Stimulated activated CD4-positive, alpha-beta T cell treated with anti-CD3 and anti-CD28 coated beads, TNF-alpha, amount 100 ng/mL, for 4 hours (primary cell): ENCODE measurements around the gene ITGA6.

ENCODE experiments used
- DNase-seq, 3 experiments: peaks; one replicate each; pipeline ENCODE4 v3.0.0-alpha.2; 2020; ENCODE audit warnings: low read depth in 3 of 3

Gene ITGA6

DNA sequence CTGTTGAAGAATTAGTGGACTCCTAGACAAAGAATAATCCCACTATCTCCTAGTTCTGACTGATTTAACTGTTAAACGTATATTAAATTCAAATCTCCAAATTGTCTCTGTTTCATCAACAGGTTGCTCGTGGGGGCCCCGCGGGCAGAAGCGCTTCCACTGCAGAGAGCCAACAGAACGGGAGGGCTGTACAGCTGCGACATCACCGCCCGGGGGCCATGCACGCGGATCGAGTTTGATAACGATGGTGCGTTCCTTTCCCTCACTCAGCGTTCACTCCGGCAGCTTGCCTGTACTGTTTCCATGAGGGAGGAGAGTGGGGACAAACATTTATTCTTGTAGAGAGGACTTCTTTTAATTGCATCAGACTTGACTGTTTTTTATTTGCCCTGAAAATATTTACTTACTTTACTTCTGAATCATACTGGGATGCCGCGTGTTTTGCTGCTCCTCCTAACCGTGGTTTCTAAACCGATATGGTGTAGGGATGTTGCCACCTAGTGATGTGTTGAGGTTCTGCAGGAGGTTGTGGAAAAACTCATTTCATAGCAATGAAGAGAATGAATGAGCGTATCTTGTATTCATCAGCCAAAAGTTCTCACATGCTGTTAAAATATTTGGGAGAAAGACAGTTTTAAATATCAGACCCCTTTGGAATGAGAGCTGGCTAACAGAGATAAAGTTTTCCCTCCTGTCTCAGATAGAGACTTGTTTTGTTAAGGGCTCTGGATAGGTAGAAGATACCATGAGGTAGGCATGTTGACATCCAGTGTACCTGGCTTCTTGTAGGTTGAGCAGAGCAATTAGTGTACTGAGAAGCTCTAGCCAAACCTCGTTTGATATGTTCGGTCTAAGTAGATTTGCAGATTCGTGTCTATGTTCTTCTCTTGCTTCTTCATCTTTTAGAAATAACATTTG is 38.3 kb downstream of the ITGA6 start:
- peak in 2 of 3 experiments; percentile 47 to 66 for DNase-seq

DNA sequence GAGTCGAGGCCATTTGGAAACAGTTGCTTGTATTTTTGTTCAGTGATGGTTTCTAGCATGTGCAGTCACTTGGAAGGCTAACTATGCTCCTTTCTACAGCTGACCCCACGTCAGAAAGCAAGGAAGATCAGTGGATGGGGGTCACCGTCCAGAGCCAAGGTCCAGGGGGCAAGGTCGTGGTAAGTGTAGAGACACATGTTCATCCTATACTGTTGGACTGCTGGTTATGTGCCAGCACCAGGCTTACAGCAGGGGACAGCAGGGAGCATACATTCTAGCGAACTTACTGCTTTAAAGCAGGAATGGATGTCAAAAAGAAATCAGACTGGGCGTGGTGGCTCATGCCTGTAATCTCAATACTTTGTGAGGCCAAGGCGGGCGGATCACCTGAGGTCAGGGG is 40.0 kb downstream of the ITGA6 start:
- DNase-seq, result no peak

DNA sequence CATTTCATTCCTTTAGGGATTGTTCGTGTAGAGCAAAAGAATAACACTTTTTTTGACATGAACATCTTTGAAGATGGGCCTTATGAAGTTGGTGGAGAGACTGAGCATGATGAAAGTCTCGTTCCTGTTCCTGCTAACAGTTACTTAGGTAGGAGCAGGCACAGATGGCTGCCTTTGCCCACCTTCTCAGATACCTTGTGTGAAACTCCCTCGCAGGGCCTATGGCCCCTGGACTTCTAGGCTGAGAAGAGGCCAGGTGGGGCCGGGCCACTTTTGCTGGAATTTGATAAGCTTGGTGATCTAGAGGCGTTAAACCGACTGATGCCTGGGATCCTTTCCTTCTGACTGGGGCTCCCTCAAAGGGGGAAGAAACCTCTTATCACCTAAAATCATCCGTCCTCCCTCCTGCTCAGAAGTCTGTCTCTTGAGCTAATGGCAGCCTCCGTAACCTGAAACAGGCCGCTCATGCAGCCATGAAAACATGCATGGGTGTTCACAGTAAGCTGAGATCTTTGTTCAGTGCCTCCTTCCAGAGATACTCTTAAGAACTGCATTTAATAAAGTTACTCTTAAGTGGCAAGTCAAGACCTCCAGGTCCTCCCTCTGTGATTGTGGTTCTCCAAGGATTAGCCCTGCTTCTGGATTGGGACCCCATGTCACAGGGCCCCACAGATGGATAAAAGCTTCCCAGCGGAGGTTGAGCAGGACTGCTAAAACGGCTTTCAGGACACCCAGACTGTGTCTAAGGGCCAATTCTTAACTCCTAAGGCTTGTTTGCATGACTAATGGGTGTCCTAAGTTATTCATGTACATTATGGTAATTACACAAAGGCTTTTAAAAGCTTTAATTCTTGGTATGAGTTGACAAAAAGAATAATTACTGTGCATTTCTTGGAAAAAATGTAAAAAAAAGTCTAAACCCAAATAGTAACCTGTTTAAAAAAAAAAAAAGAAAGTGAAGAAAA is 43.9 kb downstream of the ITGA6 start:
- no peak for DNase-seq

DNA sequence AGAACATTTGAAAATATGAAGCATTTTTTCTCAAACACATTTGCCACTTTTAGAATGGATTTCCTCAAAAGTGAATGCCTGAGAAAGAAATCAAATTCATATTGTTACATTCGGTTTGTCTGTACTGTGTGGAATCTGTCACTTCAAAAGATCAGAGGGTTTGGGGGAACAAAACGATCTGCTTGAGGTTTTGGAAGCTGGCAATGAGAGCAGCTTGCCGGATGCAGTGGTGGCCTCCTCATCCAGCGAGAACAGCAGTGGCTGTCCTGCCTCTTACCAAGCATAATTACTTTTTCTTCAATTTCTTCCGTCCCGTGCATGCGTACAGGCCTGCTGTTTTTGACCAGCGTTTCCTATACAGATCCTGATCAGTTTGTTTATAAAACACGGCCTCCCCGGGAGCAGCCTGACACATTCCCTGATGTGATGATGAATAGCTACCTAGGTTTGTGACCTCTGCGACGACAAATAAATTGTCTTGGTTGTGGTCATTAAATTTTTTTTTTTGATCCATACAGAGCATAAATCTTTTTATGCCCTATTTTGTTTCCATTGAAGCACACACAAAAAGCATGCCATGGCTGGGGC is 45.2 kb downstream of the ITGA6 start:
- no peak for DNase-seq

DNA sequence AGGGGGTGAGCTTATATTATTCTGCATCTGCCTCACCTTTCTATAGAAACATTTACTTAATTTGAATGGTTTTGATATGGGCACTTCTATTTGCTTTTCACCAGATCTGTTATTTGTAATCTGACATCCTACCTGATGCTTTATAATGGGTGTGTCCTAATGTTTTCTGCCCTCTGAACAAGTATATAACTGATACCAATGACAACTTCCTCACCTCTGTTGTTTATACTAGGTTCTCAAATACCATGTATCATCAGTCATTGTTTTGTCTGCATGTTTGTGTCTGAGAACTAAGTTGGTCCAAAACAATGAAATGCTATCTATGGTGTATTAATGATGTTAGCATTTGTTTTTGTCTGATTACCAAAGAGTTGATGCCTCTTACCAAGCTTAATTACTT is 45.8 kb downstream of the ITGA6 start:
- no peak for DNase-seq

DNA sequence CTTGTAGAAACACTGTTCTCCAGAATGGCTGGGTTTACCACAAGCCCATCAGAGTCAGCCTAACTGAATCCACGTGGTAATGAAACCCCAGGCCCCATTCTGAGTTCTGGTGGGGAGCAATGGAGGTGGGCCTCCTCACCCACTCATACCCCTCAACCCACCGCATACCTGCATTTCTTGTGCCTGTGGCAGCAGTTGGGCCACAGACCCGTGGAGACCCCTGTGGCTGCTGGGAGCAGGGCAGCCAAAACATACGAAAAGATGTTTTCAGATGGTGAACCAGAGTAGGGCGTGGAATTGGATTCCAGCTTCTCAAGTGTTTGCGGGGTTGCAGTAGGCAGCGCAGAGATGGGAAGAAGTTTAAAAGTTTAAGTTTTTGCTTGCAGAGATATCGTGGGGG is 51.0 kb downstream of the ITGA6 start:
- no peak for DNase-seq

DNA sequence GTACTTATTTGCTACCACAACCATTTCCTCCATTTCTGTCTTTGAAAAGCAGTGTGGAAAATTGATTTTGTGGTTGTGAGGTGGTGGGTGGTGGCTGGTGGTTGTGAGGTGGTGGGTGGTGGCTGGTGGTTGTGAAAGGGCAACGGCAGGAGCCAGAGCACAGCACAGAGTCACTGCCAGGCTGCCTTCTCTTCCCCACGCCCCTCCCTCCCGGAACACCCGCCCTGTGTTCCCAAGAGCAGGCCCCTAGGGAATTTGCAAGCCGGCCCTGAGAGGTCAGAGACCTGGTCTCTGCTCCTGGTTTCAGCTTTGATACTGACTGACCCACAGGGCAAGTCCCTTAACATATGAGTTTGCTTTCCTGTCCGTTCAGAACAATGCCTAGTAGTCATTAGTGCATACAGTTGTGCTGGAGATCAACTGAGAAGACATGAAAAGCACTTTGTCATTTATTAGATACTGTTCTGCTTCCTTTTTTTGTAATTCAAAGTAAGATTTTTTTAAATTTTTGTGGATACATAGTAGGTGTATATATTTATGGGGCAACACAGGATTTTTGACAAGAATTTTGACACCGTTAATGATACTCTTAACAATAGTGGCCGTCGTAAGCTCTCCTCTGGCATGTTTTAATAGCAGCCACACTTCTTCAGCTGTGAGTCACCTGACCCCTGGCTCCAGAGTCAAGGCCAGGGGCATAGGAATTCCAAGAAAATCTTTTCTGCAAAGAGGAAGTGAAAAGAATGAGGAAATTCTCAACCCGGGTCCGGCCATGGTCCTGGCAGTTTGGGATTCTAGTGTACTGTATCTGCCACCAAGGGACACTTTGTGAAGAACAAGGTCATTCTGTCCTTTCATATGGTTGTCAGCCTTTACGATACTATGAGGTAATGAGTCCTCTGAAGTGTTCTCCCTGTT is 53.2 kb downstream of the ITGA6 start:
- DNase-seq, result no peak

DNA sequence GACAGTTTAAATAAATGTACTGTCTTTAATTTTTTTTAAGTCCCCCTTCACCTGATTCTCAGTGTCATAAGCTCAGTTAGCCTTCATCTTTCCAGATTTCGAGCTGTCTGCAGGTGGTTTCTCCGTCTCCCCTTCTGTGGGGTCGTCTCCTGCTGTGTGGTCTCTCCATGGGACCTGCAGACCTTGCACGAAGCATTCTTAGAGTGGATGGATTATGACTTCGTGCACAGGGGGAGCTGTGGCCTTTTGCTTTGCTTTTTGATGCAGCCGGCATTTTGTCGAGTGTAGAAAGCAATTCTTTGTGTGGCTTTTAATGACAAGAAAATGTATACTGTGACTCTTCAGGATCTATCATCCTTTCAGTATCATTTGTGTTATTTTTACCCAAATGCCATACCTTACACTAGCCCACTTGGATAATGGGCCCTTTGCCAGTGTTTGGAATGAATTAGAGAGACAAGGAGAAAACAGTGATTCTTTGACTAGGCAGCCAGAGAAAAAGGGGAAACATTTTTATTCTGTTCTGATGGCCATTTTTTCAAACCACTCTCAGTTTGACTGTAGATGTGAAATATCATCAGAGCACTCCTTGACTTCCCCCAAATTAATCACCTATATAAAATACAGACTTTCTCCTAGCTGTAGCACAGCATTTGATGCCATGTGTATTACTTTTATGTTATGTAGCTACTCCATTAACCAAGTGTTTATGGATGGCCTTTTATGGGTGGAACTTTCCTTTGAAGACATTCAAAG is 54.3 kb downstream of the ITGA6 start:
- DNase-seq, result no peak

DNA sequence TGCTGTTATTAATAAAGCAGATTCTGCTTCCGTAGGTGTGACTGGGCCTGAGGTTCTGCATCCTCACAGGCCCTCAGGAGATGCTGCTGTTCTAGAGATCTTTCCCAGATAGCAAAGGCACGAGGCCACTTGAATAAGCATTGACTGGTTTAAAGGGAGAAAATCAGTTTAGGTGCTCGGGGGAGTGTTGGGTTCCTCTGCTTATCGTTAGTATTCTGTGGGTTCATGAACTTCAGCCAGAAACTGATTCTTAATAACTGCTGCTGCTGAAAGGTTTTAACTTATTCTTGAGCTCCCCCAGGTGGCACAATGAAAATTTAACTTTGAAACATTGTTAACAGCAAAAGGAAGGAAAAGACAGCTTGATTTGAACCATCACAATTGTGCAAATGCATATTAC is 56.9 kb downstream of the ITGA6 start:
- DNase-seq, result no peak

DNA sequence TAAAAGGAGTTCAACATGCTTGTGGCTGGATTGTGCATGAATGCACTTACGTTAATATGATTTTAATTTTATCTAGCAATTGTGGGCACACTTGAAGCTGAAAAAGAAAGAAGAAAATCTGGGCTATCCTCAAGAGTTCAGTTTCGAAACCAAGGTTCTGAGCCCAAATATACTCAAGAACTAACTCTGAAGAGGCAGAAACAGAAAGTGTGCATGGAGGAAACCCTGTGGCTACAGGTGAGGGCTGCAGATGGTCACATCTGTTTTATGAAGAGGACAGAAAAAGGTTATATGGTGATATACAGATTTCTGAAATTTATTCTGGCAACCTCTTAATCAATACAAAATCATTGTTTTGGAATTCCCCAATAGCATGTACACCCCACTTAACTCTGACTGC is 57.3 kb downstream of the ITGA6 start:
- DNase-seq, result no peak

DNA sequence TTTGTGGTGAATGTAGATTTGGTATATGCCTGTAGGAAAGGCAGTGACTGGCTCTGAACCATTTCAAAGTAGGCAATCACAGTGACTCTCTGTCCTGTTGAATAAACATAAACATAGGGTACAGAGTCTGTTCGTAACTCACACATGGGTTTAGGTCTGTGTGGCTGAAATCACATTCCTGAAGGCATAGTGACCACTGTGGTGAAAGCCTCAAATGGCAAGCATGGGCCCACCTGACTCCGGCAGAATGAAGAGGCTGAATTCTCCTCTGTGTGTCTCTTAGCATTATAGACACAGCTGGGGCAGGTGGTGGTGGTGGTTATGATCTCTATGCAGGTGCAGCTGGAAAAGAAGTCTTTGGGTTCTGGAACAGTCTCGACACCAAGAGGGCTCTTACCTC is 61.2 kb downstream of the ITGA6 start:
- no peak for DNase-seq

DNA sequence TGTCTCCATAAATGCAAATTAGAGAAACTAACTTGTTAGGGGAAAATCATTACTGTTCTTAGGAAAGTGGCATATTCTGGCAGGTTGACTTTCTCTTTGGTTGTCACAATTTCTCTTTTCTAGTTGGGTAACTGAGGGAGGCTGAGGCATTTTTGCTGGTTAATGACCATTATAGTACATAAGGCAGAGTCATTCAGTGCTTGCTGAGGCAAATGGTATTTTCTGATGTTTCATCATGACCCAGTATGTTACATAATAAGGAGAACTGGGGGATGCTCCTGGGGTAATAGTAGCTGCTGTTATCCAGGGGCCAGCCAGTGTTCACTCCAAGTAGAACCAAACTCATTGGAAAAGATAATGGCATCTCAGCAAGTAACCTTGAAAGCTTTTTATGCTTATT is 62.3 kb downstream of the ITGA6 start:
- no peak for DNase-seq

DNA sequence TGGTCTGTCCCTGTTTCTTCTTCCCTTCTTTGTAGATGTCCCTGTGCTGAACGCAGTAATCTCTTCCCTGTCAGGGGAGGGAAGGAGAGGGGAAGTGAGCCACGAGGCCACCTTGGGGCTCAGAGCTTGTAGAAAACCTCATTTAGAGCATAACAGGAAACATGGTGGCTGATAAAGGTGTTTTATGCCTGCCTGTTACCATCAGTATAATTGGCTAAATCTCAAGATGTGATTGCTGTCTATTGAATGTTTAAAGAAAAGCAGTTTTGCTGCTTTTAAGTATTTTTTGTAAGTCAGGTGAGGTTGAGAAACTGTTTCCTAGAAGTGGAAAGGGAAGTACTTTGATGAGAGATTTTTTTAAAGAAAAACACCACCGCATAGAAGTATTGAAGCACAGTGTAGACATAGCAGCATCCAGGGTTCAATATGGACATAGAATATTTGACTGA is 68.8 kb downstream of the ITGA6 start:
- DNase-seq, result peak in 1 of 3 experiments; percentile 17

DNA sequence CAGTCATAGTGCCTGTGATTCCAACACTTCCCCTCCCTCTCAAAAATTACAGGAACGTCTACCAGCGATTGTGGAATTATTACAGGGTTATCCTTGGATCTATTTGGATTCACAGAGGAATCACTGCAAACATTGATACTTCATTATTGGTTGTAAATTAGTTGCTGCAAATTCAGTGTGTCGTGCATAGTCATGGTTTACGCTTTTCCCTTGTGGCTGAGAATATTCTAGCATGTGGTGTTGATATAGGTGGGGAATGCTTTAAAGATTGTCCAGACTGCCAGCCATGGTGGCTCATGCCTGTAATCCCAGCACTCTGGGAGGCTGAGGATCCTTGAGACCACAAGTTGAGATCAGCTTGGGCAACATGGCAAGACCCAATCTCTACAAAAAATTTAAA is 79.8 kb downstream of the ITGA6 start:
- no peak for DNase-seq

DNA sequence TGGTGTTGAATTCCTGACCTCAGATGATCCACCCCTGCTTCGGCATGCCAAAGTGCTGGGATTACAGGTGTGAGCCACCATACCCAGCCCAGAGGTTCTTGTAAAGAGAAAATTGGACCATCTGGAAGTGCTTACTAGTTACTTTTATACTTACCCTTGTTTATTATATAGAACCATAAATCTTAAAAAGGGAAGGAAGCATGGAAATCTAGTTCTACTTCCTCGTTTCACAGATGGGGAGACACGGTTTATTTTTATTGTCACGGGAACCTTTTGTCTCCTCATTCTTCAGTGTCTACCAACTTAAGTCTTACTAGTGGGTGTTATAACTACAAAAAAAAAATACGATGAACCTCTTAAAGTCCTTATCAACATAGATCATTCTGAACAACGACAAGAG is 82.7 kb downstream of the ITGA6 start:
- DNase-seq, result no peak

DNA sequence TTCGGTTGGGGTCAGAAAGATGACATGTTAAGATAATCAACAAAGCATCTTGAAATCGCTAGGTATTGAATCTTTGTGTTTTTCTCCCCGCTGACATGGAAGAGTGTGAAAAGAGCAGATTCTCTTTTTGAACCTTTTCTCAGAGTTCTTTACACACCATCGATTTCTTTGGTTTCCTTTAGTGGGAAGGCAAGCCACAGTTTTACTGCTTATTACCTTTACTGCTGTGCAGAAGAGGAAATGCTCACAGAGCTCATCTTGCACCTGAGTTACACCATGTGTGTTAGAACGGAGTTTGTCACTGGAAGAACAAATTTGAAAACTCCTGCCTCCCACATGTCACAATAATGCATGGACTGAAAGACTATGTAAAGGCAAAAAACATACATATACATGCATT is 83.2 kb downstream of the ITGA6 start:
- DNase-seq, result no peak

DNA sequence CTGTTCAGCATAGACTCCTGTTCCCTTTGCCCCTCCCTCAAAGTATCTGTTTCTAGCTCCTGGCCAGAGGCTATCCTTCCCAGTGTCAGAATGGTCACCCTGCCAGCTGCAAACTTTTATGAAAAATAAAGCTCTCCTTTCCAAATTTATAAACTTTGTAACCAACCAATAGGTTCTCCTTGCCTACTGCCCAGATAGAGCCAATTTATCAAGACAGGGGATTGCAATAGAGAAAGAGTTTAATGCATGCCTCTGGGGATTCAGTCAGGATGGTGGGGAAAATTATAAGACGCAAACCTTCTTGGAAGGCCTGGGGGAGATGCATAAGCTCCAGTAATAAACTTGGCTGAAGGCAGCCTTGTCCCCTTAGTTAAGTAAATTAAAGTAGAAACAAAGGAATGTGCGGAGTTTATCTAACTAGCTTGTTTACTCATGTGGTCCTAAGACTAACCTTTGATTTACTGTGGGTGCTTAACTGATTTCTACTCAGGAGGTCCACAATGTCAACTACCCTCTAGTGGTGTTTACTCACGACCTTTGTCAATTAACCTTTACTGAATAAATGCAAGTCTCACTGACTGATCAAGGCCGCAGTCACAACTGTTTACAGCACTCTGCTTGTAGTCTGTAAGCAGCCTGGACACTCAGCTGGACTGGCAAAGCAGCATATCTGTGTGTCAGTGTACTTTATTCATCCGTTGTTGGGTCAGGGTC is 85.6 kb downstream of the ITGA6 start:
- DNase-seq, result no peak

DNA sequence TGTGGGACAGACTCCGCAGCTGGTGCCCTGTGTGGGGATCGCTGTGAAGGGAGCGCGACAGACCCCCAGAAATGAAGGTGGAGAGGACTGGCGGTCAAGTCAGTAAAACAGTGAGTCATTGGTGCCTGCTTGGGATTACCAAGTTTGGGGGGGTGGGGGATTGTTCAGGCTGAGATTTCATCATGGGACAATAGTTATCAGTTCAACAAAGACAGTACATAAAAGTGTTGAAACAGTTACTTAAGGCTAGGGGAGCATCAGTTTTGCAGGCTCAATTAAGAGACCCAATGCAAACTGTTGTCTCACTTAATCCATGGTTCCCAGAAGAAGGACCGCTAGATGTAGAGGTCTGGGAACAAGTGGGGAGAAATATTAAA is 86.1 kb downstream of the ITGA6 start:
- DNase-seq, result no peak

DNA sequence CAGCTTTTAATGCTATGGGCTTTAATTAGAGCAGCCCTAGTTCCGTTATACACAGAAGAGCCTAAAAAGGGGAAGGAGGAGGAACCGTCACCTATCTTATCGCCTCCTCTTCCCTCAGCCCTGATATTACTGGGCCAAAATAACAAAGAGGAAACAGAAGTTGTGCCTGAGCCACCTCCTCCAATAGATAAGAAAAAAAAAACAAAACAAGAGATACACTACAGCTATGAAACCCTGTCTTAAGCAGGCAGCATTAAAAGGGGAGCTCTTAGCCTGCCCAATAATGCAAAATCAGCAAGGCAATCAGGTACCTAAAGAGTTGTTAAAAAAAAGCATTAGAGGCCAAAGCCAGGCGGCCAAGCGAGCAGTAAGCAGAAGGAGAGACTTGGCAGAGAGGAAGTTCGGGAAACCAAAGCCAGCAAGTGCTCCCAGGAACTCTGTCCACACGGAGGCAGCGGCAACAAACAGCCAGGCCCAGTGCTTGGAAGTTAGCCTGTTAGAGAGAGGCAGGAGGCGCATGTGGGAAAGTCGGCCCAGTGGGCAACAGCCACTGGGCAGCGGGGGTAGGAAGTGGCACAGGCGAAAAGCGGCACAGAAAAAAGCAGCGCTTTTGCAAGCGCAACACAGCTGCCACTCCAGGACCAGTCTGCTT is 86.7 kb downstream of the ITGA6 start:
- DNase-seq, result no peak
